ENCODE measurements around the gene USP43.

USP43 gene

DNA sequence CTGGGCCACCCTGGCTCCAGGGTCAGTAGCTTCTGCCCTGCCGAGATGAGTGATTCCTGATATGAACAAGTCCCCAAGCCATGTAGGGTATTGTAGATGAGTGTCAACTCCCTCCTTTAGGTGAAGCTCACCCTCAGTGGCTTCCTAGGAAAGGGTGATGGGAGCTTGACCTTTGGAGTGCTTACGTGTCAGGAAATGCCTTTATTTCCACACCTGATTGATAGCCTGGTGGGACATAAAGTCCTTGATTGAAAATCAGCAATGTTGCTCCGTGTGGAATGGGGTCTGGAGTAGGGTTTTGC is 58.4 kb downstream of the USP43 start:
- DNase-seq (ENCODE audit: low read depth) = no peak

DNA sequence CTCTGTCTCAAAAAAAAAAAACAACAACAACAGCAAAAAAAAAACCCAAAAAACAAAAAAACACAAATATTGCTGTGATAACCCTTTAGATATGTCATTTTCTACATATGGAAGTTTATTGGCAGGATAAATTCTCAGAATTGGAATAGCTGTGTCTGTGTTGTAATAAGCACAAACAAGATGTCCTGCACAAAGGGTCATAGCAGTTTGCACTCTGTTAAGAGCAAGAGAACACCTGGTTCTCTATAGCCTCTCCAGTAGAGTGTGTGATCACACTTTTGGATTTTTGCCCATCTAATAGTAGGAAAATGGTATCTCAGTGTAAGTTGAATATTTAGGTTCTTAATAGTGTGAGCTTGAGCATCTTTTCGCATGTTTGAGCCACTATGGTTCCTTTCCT is 60.4 kb downstream of the USP43 start:
- DNase-seq (ENCODE audit: low read depth) = no peak

DNA sequence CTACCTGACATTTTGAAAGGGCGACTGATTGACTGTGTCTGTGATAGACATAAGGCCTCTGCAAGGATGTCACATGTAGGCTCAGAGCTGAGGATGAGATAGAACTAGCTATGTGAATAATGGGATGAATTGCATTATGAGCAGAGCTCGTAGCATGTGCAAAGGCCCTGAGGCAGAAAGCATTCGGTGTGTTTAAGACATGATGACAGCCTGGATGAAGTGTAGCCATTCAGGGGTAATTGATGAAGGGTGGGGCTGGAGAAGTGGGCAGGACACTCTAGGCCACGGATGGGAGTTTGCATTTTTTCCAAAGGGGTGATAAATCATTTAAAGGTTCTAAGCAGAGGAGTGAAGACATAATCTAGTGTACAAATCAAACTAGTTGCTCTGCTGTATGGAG is 62.6 kb downstream of the USP43 start:
- DNase-seq (ENCODE audit: low read depth) = no peak

DNA sequence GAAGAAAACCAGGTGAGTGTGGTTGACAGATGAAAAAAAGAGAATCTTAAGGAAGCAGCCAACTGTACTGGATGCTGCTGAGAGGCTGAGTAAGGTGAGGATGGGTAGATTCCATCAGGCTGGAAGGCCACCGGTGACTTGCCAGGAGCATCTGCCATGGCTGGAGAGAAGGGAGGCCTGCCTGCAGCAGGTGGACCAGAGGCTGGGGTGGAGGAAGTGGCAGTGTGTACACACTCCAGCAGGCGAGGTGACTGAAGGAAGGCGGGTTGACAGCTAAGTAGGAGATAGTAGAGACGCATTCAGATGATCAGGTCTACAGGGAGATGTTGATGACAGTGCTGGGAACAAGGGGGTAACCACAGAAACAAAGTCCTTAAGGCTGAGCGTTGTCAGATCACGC is 69.5 kb downstream of the USP43 start:
- no peak for DNase-seq (ENCODE audit: low read depth)

DNA sequence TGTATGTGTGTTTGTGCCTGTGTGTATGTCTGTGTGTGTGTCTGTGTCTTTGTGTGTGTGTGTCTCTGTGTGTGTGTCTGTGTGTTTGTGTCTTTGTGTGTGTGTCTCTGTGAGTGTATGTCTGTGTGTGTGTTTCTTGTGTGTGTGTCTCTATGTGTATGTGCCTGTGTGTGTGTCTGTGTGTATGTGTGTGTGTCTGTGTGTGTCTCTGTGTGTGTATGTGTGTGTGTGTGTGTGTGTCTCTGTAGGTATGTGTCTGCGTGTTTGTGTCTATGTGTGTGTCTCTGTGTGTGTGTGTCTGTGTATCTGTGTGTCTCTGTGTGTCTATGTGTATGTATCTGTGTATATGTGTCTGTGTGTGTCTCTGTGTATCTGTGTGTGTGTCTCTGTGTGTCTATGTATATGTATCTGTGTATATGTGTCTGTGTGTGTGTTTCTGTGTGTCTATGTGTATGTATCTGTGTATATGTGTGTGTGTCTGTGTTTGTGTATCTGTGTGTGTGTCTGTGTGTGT is 70.2 kb downstream of the USP43 start:
- DNase-seq (ENCODE audit: low read depth) = no peak

DNA sequence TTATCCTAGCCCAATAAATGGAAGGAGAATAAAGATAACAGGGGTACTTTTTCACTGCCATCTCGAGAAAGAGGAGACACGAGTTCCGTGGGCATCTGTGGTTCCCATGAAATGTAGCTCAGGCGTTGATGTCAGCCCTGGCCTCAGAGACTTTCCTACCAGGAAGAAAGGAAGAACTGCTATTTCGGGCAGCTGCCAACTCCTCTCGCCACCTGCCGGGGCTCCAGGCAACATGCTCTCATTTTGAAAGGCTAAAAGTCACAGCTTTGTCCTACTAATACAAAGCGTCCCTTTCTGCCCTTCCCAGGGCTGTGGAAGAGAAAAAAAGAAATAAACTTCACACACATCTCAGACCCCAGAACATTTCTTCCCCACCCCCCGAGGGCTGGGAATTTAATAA is 80.3 kb downstream of the USP43 start:
- DNase-seq (ENCODE audit: low read depth) = no peak

DNA sequence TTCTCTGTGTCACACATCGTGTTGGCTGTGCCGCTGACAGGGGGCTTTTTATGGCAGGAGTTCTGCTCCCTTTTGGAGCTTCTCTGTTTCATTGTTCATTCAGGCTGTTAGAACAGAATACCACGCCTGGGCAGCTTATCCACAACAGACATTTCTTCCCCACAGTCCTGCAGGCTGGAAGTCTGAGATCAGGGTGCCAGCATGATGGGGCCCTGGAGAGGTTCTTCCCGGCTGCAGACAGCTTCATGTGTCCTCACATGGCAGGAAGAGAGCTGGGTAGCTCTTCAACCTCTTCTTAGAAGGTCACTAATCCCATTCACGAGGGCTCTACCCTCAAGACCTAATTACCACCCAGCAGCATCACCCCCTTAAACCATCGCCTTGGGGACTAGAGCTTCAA is 81.0 kb downstream of the USP43 start:
- no peak for DNase-seq (ENCODE audit: low read depth)

DNA sequence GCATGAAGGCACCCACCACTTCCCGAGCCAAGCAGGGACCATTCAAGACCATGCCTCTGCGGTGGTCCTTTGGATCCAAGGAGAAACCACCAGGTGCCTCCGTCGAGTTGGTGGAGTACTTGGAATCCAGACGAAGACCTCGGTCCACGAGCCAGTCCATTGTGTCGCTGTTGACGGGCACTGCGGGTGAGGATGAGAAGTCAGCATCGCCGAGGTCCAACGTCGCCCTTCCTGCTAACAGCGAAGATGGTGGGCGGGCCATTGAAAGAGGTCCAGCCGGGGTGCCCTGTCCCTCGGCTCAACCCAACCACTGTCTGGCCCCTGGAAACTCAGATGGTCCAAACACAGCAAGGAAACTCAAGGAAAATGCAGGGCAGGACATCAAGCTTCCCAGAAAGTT is 82.7 kb downstream of the USP43 start:
- no peak for DNase-seq (ENCODE audit: low read depth)

DNA sequence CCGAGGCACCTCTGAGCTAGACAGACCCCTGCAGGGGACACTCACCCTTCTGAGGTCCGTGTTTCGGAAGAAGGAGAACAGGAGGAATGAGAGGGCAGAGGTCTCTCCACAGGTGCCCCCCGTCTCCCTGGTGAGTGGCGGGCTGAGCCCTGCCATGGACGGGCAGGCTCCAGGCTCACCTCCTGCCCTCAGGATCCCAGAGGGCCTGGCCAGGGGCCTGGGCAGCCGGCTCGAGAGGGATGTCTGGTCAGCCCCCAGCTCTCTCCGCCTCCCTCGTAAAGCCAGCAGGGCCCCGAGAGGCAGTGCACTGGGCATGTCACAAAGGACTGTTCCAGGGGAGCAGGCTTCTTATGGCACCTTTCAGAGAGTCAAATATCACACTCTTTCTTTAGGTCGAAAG is 83.2 kb downstream of the USP43 start:
- no peak for DNase-seq (ENCODE audit: low read depth)

DNA sequence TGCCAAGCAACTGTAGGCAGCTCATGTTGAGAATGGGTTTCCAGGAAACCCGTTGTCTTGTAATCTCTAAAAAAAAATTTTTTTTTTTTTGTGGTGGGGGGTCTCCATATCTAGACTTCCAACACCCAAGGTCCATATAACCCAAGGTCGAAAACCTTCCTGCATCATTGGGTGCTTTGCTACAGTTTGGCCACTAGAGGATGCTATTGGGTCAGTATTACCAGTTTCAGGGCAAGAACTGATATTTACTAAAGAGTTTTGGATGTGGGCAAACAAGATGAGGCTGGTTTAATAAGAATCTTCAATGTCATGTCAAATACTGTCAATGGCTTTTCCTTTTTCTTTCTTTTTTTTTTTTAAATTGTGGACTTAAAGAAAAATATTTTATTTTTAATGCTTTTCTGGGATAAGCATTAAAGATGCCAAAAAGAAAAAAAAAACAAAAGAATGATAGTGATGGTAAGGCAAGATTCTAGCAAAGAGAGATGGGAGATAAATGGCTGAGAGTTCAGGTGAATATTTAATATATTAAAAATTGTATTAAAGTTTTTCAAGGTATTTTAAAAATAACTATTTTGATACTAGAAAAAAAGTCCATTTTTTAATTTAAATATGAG is 83.8 kb downstream of the USP43 start:
- no peak for DNase-seq (ENCODE audit: low read depth)

DNA sequence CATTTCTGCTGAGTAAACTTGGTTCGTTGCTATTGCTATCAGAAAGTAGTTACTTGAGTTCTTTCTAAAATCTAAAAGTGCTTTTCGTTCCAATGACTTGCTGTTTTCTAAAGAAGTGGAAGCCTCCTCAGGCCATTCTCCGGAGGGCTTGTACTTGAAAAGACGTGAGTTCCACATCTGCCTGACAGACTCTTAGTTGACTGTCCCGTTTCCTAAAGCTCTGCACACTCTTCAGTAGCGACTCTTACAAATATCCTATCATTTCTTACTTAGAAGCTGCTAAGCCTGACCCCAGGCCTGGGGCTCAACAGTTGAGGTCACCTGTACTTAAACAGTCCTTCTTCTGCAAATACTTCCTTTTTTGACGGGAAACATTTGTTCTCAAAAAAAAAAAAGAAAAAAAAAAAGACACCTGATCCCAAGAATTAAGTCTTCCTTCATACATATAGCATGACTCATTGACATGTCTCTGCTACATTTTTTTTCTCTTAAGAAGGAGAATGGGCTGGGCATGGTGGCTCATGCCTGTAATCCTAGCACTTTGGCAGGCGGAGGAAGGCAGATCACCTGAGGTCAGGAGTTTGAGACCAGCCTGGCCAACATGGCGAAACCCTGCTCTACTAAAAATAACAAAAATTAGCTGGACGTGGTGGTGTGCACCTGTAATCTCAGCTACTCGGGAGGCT is 84.6 kb downstream of the USP43 start:
- no peak for DNase-seq (ENCODE audit: low read depth)

DNA sequence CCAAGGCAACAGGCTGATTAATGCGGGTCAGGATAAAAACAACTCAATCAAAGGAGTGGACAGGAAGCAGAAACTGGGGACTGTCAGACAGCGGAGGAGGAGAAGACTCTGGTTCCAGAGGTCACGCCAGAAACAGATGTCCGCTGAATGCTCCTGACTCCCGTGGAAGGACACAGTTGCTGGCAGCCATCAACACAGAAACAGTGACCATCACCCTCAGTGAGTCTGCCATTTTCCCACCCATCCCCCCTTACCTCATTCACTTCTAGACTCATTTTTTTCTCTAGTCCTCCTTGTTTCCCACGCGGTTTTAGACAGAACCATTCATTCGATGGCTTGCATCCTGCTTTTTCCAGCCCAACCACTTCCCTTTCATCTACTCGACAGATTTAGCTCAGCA is 105.2 kb downstream of the USP43 start:
- no peak for DNase-seq (ENCODE audit: low read depth)

DNA sequence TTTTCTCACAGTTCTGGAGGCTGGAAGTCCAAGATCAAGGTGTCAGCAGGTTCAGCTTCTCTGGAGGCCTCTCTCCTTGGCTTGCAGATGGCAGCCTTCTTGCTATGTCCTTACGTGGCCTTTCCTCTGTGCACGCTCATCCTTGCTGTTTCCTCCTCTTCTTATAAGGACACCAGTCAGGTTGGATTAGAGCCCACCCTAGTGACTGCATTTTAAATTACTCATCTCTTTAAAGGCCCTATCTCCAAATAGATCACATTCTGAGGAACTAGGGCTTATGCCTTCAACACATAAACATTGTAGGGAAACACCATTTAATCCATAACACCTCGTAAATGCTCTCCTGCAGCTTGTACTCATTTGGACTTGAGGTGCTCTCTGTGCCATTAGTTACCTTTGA is 109.8 kb downstream of the USP43 start:
- no peak for DNase-seq (ENCODE audit: low read depth)

DNA sequence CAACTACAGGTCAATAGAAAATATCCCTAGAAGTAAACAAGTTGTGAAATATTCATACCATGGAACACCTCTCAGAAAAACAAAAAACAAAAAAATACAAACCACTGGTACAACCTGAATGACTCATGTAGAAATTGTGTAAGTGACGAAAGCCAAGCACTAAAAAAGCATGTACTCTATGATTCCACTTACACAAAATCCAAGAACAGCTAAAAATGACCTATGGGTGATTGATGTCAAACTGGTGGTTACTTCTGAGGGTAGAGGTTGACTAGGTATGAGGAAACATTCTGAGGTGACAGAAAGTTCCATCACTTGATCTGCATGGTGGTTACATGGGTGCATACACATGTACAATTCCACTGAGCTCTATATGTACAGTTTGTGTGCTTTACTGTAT is 114.9 kb downstream of the USP43 start:
- DNase-seq (ENCODE audit: low read depth) = no peak

DNA sequence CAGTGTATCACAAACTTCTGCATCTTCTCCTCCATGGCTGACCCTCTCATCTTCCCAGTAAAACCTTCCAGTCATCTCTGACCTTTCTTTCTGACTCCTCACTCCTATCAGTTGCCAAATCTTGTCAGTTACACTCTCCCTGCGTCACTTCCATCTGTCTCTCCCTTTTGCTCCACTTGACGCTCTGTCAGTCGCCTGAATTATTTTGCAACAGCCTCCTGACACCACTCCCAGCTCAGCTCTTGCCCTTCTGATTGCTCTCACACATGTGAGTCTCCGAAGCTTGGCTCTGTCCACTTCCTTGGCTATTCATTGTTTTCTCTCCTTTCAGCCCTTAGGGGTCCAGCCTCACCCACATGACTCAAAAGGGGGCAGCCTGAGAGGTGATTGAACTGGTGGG is 118.3 kb downstream of the USP43 start:
- DNase-seq (ENCODE audit: low read depth) = no peak

DNA sequence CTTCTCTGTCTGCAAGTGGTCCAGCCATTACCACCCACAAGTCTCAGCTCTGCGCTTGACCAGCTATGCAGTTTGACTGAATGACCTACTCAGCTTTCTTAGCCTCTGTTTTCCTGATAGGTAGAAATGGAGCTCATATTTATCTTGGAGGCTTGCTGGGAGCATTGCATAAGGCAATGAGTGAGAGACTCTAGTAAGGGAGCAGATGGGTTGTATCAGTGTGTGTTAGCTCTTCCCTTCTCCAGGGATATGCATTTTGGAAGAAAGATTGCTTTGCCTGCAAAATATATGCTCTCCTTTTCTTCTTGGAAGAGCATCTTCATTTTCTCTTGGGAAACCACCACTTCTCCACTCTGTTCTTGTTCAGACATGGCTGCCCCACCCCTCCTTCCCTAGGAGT is 120.0 kb downstream of the USP43 start:
- DNase-seq (ENCODE audit: low read depth) = no peak

DNA sequence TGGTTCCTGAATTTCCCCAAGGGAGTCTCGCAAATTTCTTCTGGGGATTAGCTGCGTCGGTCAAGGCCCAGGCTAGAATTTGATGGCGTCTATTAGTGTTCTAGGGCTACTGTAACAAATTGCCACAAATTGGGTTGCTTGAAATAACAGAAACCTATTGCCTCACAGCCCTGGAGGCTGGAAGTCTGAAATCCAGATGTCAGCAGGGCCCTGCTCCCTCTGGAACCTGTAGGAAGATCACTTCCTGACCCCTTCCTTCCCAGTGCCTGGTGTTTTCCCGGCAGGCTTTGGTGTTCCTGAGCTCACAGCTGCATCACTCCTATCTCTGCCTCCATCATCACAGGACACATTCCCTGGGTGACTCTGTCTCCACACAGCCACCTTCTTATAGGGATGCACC is 121.7 kb downstream of the USP43 start:
- DNase-seq (ENCODE audit: low read depth) = no peak

DNA sequence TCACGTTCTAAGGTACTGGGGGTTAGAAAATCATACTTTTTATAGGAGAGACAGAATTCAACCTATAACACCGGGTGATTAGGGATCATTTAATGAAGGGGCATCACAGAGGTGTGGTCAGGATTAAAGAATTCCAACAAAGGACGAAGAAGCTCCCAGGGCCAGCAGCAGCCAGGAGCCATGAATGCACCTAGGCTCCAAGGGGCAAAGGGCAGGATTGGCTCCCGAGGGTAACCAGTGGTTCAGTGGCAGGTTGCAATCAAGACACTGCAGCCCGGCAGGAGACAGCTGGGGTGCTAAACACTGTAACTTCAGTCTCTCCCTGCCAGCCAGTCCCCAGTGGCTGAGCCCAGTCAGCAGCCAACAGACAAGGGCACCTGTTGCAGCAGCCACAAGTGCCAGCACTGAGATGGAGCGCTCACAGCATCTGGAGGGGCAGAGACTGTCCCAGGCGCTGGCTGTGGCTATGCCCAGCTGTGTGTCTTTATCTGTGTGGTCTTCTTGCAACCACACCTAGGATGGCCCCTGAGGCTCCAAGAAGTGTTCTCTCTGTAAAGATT is 122.2 kb downstream of the USP43 start:
- no peak for DNase-seq (ENCODE audit: low read depth)

DNA sequence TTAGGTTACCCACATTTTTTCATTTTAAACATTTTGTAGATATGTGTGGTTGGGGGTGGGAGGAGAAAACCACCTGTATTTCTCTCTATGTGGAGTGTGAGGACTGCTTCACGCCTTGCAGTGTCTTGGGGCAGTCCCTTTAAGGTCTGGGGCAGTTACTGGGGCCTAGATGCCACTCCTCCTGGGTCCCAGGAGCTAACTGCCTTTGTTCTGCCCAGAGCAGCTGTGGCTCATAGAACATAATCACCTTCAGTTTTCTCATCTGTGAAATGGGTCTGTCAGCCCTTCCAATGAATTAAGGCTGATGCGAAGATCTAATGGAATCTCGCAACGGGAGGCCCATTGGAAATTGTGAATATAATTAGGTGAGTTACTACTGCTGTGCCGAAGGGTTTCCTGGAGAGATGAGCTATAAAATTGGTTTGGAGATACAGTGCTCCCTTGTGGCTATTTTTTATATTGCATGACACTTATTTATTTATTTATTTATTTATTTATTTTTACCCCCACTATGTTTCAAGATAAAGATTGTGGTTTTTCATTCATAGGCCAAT is 123.1 kb downstream of the USP43 start:
- no peak for DNase-seq (ENCODE audit: low read depth)

DNA sequence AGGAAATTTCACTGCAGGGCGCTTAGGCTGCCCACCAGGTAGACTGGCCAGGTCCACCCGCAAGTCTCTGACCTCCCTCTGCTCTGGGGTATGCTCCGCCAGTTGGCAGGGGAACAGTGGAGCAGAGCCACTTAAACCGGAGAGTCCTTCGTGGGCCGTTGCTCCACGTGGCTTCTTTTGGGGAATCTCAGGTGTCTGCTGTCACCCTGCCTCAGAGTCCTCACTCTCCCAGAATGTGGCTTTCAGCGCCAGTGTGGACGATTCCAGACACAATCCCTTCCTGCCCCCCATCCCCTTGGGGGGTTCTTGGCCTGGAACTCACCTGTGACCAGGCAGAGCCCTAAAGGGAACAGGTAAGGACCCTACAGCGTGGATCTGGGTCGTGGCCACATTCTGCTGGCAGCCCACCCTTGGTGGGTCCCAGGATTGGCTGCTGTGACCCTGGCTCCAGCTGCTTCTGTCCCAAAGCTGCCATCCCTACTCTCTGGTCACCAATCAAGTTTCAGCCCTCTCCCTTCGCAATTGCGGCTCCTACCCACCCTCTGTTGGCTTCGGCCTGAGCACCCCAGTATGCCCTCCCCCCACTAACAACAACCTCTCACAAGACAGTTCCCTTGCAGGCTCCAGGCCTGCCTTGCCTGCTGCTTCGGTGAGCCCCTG is 123.8 kb downstream of the USP43 start:
- DNase-seq (ENCODE audit: low read depth) = no peak

DNA sequence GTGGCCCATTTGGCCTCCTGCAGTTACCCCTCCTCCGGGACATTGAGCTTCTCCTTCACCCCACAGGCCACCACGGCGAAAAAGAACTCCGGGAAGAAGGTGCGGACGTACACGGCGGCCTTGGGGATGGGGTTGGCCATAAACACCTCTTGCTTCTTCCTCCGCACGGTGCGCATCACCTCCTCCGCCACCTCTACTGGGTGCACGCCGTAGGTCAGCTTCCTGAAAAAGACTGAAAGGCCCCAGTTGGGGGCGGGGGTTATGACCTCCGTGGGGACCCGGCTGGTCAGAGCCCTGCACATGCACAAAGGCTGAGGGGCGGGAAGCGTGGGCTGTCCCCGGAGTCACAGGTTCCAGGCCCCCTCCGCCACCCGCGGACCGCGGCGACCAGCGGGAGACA is 126.1 kb downstream of the USP43 start:
- DNase-seq (ENCODE audit: low read depth) = no peak

DNA sequence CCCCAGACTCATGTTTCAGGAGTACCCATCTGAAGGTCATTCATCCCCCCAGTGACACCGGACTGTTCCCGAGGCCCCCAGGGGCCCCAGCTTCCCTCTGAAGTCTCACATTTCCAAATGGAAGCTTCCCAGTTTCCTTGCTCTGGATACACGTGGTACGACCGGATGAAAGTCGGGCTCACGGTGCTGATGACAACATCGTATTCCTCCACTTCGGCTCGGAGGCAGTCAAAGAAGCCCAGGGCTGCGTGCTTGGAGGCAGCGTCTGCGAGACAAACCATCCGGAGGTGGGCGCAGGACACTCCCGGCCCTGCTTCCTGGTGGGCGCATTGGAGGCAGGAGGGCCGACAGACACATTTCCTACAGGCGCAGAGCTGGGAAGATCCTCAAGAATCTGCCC is 127.3 kb downstream of the USP43 start:
- DNase-seq (ENCODE audit: low read depth) = no peak

DNA sequence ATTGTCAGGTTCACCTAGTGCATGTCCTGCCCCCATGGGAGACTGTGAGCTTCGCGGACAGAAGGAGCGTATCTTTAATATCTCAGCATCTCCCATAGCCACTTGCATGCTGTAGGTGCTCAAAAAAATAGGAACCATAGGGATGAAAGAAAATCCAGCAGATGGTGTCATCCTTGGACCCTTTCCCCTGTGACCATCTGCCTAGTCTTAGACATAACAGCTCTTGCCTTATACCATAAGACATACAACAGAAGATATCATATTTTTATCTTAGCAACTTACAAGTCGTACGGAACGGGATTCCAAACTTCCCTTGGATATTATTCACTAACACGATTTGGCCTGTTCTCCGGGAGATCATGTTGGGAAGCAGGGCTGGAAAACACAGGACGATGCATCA is 131.6 kb downstream of the USP43 start:
- DNase-seq (ENCODE audit: low read depth) = no peak

All from stimulated activated CD8-positive, alpha-beta memory T cell treated with anti-CD3 and anti-CD28 coated beads, Interleukin-7, amount 100 ng/mL, for 24 hours (primary cell).